DLD1 (cell line): ENCODE data around the gene TRNAU1AP.
"Not testable (repeated sequence)": the region's sequence is repeated elsewhere in the genome, so short reads cannot be mapped to it uniquely, and the experiment has no call there.

ENCODE experiments used
- in situ Hi-C: cut with HindIII; loops from 2 replicates; pipeline ENCODE4 v1.10.0; 2017; ENCODE audit warnings: low sequenced_read_pairs

The TRNAU1AP gene

GRCh38 chr1:28521502-28522164, 31.3 kb upstream of the TRNAU1AP start:
- in situ Hi-C loops, result no loop called here

GRCh38 chr1:28522537-28522936, 30.3 kb upstream of the TRNAU1AP start:
- in situ Hi-C loops, result not testable (repeated sequence)

DNA sequence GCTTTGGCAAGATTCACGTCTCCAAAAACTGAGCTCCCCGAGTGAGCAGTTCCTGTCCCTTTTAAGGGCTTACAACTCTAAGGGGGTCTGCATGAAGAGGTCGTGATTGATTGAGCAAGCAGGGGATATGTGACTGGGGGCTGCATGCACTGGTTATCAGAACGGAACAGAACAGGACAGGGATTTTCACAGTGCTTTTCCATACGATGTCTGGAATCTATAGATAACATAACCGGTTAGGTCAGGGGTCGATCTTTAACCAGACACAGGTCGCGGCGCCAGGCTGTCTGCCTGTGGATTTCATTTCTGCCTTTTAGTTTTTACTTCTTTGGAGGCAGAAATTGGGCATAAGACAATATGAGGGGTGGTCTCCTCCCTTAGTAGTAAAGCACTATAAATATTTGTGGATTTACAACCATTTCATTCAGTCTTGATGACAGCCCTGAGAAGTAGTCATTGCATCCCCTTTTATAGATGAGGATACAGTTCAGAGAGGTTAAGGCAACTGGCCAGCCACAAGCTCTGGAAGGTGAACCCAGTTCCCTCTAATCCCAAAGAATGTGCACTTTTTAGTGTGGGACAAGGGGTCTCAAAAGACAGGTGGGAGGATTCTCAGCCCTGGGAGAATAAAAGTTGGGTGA, 27.8 kb upstream of the TRNAU1AP start:
- in situ Hi-C loops, result not testable (repeated sequence)

- in situ Hi-C loops, result no loop called here
These were observed 26.0 kb upstream of the TRNAU1AP start for GRCh38 chr1:28526886-28527285.

DNA sequence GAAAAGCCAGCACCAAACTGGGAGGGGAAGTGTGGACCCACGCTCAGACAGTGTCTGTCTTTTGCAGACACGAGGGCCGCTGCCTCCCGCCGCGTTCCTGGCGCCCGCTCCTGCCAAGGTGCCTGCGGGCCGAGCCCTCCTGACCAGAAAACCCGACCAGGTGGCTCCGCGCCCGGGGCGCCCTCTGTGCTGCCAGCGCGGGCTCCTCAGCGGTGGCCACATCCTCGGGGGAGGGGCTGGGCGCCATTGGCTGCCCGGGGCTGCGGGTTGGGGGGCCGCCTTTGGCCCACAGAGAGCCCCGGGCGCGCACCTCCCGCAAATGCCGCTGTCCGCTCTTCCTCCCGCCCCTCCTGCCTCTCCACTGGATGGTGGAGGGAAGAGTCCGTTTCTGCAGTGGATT, 22.4 kb upstream of the TRNAU1AP start:
- in situ Hi-C loops, result no loop called here

- in situ Hi-C loops, result no loop called here
These were observed 18.2 kb upstream of the TRNAU1AP start for GRCh38 chr1:28534671-28535070.

- in situ Hi-C loops, result no loop called here
These were observed 17.7 kb upstream of the TRNAU1AP start for GRCh38 chr1:28535180-28535579.

DNA sequence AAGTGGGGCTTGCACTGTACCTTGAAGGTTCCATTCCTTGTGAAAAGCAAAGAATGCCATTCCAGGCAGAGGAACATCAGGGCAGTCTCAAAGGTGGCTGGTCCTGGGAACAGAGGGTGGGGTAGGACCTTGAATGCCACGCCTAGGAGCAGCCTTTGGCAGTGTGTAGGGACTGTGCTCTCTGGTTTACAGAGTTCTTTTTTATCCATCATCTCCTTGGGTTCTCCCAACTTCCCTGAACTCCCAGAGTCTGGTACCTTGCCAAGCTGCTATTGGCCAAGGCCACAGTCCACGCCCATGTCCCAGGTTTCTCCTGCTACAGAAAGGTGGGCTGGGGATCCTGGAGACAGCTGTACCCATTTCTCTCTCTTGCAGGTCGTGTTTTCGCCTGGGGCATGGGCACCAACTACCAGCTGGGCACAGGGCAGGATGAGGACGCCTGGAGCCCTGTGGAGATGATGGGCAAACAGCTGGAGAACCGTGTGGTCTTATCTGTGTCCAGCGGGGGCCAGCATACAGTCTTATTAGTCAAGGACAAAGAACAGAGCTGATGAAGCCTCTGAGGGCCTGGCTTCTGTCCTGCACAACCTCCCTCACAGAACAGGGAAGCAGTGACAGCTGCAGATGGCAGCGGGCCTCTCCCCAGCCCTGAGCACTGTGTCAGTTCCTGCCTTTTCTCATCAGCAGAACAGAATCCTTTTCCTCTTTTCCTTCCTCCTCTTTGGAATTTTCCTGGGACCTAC, 15.3 kb upstream of the TRNAU1AP start:
- in situ Hi-C loops, result no loop called here

- in situ Hi-C loops, result no loop called here
These were observed 14.6 kb upstream of the TRNAU1AP start for GRCh38 chr1:28538286-28538685.

DNA sequence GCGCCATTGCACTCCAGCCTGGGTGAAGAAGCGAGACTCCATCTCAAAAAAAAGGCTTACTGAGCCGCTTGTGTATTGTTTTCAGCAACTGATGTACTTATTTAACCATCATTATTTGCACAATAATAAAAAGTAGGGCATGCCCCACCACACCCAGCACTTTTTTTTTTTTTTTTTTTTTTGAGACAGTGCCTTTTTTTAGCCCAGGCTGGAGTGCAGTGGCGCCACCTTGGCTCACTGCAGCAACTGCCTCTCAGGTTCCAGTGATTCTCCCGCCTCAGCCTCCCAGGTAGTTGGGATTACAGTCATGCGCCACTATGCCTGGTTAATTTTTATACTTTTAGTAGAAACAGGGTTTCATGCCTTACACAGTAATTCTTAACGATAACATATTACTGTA, 12.2 kb upstream of the TRNAU1AP start:
- in situ Hi-C loops, result no loop called here

GRCh38 chr1:28541414-28542015, 11.4 kb upstream of the TRNAU1AP start:
- in situ Hi-C loops, result not testable (repeated sequence)

GRCh38 chr1:28545246-28545628, 7.6 kb upstream of the TRNAU1AP start:
- in situ Hi-C loops, result no loop called here

DNA sequence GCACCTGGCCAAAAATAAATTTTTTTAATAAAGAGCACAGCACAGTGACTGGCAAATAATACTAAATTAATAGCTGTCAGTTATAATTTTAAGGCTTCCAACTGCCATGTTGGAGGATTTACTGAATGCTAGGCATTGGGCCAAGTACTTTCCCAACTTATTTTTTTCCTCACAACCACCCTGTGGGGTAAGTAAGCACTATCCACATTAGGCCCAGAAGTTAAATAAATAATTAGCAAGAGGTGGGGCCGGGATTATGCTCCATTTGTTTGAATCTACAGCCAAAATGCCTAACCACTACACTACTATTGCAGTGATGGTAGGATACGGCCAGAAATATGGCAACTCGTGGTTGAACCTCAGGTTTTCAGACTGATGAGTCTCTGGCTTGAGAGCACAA, 4.6 kb upstream of the TRNAU1AP start:
- in situ Hi-C loops, result no loop called here

- in situ Hi-C loops, result no loop called here
These were observed 1.5 kb upstream of the TRNAU1AP start for GRCh38 chr1:28551381-28551780.

- in situ Hi-C loops, result no loop called here
These were observed 8.0 kb downstream of the TRNAU1AP start for GRCh38 chr1:28560886-28561285.

DNA sequence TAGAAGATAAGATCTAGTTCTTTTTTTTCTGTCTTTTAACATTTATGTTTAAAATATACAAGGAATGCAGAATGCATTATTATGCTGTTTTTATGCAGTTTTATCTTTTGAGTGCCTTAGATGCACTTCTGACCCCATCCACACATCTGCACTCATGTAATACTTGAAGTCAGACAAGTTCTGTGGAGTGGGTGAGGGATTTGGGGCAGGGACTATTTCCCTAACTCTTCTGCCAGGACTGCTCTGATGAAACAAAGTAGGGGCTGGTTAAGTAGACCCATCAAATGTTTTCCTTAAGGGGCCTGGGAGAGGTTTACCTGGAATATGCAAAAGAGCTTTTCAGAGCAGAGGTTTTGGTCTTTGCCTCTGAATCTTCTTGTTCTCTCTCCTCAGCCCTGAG, 11.4 kb downstream of the TRNAU1AP start:
- in situ Hi-C loops, result no loop called here

- in situ Hi-C loops, result no loop called here
These were observed 12.2 kb downstream of the TRNAU1AP start for GRCh38 chr1:28565040-28565439.

DNA sequence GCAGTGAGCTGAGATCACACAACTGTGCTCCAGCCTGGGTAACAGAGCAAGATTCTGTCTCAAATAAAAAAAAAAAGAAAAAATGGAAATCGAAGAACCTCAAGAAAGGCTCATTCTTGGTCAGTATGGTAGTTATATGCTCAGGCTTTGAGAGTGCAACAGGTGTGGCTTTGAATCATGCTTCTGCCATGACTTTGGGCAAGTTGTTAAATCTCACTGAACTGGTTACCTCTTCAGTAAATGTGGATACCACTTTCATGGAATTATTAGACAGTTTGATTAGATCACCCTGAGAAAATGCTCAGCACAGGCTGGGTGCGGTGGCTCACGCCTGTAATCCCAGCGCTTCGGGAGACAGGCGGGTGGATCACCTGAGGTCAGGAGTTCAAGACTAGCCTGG, 12.8 kb downstream of the TRNAU1AP start:
- in situ Hi-C loops, result no loop called here

GRCh38 chr1:28566931-28567330, 14.0 kb downstream of the TRNAU1AP start:
- in situ Hi-C loops, result no loop called here

- in situ Hi-C loops, result no loop called here
These were observed 19.0 kb downstream of the TRNAU1AP start for GRCh38 chr1:28571911-28572310.

DNA sequence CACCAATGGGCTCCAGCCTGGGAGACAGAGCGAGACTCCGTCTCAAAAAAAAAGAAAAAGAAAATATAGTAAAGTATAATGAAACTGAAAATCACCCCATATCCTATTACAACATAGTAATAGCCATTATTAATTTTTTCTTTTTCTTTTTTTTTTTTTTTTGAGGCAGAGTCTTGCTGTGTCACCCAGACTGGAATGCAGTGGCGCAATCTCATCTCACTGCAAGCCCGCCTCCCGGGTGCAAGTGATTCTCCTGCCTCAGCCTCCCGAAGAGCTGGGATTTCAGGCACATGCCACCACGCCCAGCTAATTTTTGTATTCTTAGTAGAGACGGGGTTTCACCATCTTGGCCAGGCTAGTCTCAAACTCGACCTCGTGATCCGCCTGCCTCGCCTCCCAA, 20.0 kb downstream of the TRNAU1AP start:
- in situ Hi-C loops, result not testable (repeated sequence)

GRCh38 chr1:28573564-28573963, 20.7 kb downstream of the TRNAU1AP start:
- in situ Hi-C loops, result no loop called here
